ENCODE measurements around the gene BARHL1.

DNA sequence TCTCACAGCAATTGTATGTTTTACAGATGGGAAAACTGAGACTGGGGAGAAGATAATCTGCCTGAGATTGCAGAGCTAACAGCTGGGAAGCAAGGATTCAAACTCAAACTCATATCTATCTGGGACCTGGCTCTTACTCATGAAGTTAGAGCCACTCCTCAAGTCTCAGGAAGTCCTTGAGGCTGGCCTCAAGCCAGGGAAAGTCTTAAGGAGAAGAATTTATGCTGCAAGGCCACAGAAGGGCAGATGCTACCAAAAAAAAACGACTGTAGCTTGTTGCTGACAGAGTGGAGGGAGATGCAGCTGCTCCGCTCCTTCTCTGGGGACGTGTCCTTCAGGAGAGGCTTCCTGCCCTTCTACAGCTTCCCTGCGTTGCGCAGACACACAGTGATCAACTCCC, 39.8 kb downstream of the BARHL1 start:
- no peak for TF ChIP-seq POLR2A (IDR thresholded peaks at IDR 0.05)
- TF ChIP-seq CTCF (IDR thresholded peaks at IDR 0.05) = no peak
- TF ChIP-seq EP300 (IDR thresholded peaks at IDR 0.05) = no peak
- no peak for TF ChIP-seq POLR2AphosphoS5 (IDR thresholded peaks at IDR 0.05)

All from upper lobe of left lung (tissue), 4 donors.